ENCODE results near the gene MAPK1IP1L.

The MAPK1IP1L gene

GRCh38 chr14:55085060-55085660 lies 33.7 kb downstream of the MAPK1IP1L start:
- no peak for DNase-seq (ENCODE audit: extremely low read depth, low read depth)

DNA sequence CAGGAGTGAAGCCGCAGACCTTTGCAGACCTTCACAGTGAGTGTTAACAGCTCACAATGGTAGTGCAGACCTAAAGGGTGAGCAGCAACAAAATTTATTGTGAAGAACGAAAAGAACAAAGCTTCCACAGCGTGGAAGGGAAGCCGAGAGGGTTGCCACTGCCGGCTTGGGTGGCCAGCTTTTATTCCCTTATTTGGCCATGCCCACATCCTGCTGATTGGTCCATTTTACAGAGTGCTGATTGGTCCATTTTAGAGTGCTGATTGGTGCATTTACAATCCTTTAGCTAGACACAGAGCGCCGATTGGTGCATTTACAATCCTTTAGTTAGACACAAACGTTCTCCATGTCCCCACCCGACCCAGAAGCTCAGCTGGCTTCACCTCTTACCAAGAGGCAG lies 35.5 kb downstream of the MAPK1IP1L start:
- TF ChIP-seq, protein P1, sequence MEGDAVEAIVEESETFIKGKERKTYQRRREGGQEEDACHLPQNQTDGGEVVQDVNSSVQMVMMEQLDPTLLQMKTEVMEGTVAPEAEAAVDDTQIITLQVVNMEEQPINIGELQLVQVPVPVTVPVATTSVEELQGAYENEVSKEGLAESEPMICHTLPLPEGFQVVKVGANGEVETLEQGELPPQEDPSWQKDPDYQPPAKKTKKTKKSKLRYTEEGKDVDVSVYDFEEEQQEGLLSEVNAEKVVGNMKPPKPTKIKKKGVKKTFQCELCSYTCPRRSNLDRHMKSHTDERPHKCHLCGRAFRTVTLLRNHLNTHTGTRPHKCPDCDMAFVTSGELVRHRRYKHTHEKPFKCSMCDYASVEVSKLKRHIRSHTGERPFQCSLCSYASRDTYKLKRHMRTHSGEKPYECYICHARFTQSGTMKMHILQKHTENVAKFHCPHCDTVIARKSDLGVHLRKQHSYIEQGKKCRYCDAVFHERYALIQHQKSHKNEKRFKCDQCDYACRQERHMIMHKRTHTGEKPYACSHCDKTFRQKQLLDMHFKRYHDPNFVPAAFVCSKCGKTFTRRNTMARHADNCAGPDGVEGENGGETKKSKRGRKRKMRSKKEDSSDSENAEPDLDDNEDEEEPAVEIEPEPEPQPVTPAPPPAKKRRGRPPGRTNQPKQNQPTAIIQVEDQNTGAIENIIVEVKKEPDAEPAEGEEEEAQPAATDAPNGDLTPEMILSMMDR (IDR thresholded peaks at IDR 0.05; ENCODE audit: low read depth, low read length): no peak
- DNase-seq (ENCODE audit: extremely low read depth, low read depth): no peak

More at GRCh38 chr14:55085060-55085660, 33.7 kb downstream of the MAPK1IP1L start:
- TF ChIP-seq, protein P1 (IDR thresholded peaks at IDR 0.05; ENCODE audit: low read depth, low read length): no peak

DNA sequence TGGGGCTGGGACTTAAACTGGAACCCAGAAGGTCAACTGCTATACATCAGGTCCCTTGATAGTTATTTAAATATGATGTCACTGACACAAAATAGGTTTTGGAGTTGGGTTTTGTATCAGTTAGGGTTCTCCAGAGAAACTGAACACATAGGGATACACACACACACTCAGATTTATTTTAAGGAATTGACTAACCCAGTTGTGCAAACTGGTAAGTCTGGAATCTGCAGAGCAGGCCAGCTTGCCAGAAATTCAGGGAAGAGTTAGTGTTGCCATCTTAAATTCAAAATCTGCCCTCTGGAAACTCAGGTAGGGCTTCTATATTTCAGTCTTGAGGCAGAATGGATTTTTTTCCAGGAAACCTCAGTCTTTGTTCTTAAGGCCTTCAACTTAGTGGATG lies 36.9 kb downstream of the MAPK1IP1L start:
- DNase-seq (ENCODE audit: extremely low read depth, low read depth): no peak
- TF ChIP-seq, protein P1 (IDR thresholded peaks at IDR 0.05; ENCODE audit: low read depth, low read length): no peak

DNA sequence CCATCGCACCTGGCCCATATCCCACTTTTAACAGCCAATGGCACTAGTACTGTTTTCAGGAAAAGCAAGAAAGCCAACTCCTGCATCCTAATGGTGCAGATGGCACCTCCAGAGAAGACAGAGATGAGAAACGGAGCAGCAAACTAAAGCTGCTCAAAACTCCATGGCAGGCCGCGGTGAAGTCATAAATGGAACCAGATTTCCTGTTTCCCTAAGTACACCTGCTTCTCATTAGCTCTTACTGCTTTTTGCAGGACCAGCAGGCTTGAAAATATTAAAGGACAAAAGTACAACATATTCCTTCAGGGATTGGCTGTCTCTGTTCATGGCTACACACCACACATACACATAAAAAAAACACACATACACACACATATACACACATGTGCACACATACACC lies 40.9 kb downstream of the MAPK1IP1L start:
- TF ChIP-seq, protein P1 (IDR thresholded peaks at IDR 0.05; ENCODE audit: low read depth, low read length): no peak
- DNase-seq (ENCODE audit: extremely low read depth, low read depth): peak; percentile 60

- TF ChIP-seq, protein P1 (IDR thresholded peaks at IDR 0.05; ENCODE audit: low read depth, low read length): no peak
- DNase-seq (ENCODE audit: extremely low read depth, low read depth): no peak
Observed at GRCh38 chr14:55094292-55095157, 43.1 kb downstream of the MAPK1IP1L start.

DNA sequence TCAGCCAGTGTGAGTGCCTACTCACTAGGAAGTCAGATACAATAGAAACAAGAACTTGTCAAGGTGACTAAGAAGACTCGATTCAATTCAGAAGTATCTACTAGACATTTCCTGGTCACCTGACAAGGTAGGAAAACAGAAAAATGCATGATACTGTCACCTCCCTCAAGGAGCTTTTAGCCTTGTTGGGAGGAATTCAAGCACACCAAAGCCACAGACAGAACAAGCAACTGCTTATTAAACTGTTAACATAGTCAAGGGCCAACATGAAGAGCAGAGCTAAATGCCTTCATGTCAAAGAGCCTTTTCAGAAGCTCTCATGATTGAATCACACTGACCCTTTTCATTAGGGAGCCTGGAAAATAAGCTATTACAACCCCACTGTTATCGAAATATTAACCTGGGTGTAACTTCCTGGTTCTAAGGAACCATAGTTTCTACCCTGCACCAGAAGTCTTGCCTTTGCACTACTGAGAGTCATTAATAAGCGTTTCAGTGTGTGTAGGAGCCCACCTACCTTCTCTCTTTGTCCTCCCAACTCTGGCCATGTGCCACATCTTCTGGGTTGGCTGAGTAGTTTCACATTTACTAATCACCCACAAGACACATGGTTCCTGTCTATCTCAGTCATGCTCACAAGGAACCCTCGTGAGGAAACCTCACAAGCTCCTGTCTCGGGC lies 46.6 kb downstream of the MAPK1IP1L start:
- no peak for DNase-seq (ENCODE audit: extremely low read depth, low read depth)
- TF ChIP-seq, protein P1 (IDR thresholded peaks at IDR 0.05; ENCODE audit: low read depth, low read length): no peak

GRCh38 chr14:55098561-55098898 lies 47.1 kb downstream of the MAPK1IP1L start:
- DNase-seq (ENCODE audit: extremely low read depth, low read depth): no peak
- TF ChIP-seq, protein P1 (IDR thresholded peaks at IDR 0.05; ENCODE audit: low read depth, low read length): no peak
